WTC11 (cell line): ENCODE results near the gene TMEM151A. TPM values are rescaled to one million over a fixed set of nuclear protein-coding genes. Genes with fewer than 3 reads are reported as not detected.

Experiments used
- ATAC-seq: fragments of 200-7000 bp; cut with Tn5 transposase; 2 replicates; pipeline ENCODE4 v1.10.0; 2021; ENCODE audit warnings: mild to moderate bottlenecking, moderate library complexity
- CTCF ChIA-PET: fragments of 300-600 bp; sonication (Branson Sonifier 250); formaldehyde crosslinking; loops from one replicate; lab custom pipeline; 2021; ENCODE audit warnings: antibody characterized with exemption; lab: Charles Lee
- POLR2A ChIA-PET: fragments of 350-600 bp; sonication (Branson Sonifier 250); formaldehyde crosslinking; loops from one replicate; lab custom pipeline; 2021; ENCODE audit warnings: antibody characterized with exemption; lab: Charles Lee
- DNase-seq: peaks from one replicate; pipeline ENCODE4 v3.0.0; 2021; ENCODE audit warnings: low spot score
- H3K27ac Mint-ChIP-seq: 2 replicates; pipeline ENCODE4 v1.8.0; 2021; ENCODE audit warnings: mixed read lengths
- H3K27me3 Mint-ChIP-seq: 2 replicates; pipeline ENCODE4 v1.8.0; 2021; ENCODE audit warnings: low read depth, mild to moderate bottlenecking, moderate library complexity, mixed read lengths
- H3K36me3 Mint-ChIP-seq: 2 replicates; pipeline ENCODE4 v1.8.0; 2021; ENCODE audit warnings: mixed read lengths
- H3K4me1 Mint-ChIP-seq: 2 replicates; pipeline ENCODE4 v1.8.0; 2022; ENCODE audit warnings: mixed read lengths
- H3K4me3 Mint-ChIP-seq: 2 replicates; pipeline ENCODE4 v1.8.0; 2021; ENCODE audit warnings: mild to moderate bottlenecking, moderate library complexity, mixed read lengths
- H3K9me3 Mint-ChIP-seq: 2 replicates; pipeline ENCODE4 v1.8.0; 2021; ENCODE audit warnings: mixed read lengths
- CBFB ChIP-seq: sonication (generic); formaldehyde crosslinking; IDR thresholded peaks from 2 replicates; pipeline ENCODE4 v1.8.1; 2022; ENCODE audit warnings: mild to moderate bottlenecking, low read depth, missing genetic modification reagents
- CDX4 ChIP-seq: fragments of 250-450 bp; sonication (Bioruptor Pico); IDR thresholded peaks from 2 replicates; pipeline ENCODE4 v1.9.0; 2021; ENCODE audit warnings: moderate library complexity, mild to moderate bottlenecking, inconsistent platforms, borderline replicate concordance
- E2F4 ChIP-seq: sonication (generic); formaldehyde crosslinking; IDR thresholded peaks from 2 replicates; pipeline ENCODE4 v1.8.1; 2022; ENCODE audit warnings: low read depth, mild to moderate bottlenecking, moderate library complexity, missing genetic modification reagents, borderline replicate concordance
- EMX1 ChIP-seq: fragments of 250-450 bp; sonication (Bioruptor Pico); IDR thresholded peaks from 2 replicates; pipeline ENCODE4 v1.8.0; 2021; ENCODE audit warnings: mild to moderate bottlenecking
- ESRRA ChIP-seq: sonication (generic); formaldehyde crosslinking; IDR thresholded peaks from 2 replicates; pipeline ENCODE4 v1.8.1; 2022; ENCODE audit warnings: mild to moderate bottlenecking, missing genetic modification reagents, borderline replicate concordance
- GTF2I ChIP-seq: fragments of 250-450 bp; sonication (Bioruptor Pico); conservative IDR thresholded peaks from 2 replicates; pipeline ENCODE4 v1.4.0; 2021; ENCODE audit warnings: mild to moderate bottlenecking
- IRF2 ChIP-seq: sonication (generic); formaldehyde crosslinking; IDR thresholded peaks from 2 replicates; pipeline ENCODE4 v1.8.0; 2022; ENCODE audit warnings: low read depth, missing genetic modification reagents, borderline replicate concordance
- JUN ChIP-seq: sonication (generic); formaldehyde crosslinking; IDR thresholded peaks from 2 replicates; pipeline ENCODE4 v1.8.0; 2023; ENCODE audit warnings: mild to moderate bottlenecking, missing genetic modification reagents
- MAX ChIP-seq: sonication (generic); formaldehyde crosslinking; IDR thresholded peaks from 2 replicates; pipeline ENCODE4 v1.8.0; 2022; ENCODE audit warnings: mild to moderate bottlenecking, missing genetic modification reagents
- NFE2L1 ChIP-seq: sonication (generic); formaldehyde crosslinking; IDR thresholded peaks from 2 replicates; pipeline ENCODE4 v1.8.1; 2023; ENCODE audit warnings: missing genetic modification reagents
- RELA ChIP-seq: sonication (generic); formaldehyde crosslinking; IDR thresholded peaks from 2 replicates; pipeline ENCODE4 v1.8.1; 2022; ENCODE audit warnings: missing genetic modification reagents, mild to moderate bottlenecking, borderline replicate concordance
- SP1 ChIP-seq: sonication (generic); formaldehyde crosslinking; conservative IDR thresholded peaks from 2 replicates; pipeline ENCODE4 v1.8.1; 2022; ENCODE audit warnings: missing genetic modification reagents
- TEAD4 ChIP-seq: sonication (generic); formaldehyde crosslinking; IDR thresholded peaks from 2 replicates; pipeline ENCODE4 v1.8.0; 2022; ENCODE audit warnings: mild to moderate bottlenecking, missing genetic modification reagents
- ZBTB43 ChIP-seq: sonication (generic); formaldehyde crosslinking; IDR thresholded peaks from 2 replicates; pipeline ENCODE4 v1.8.1; 2023; ENCODE audit warnings: mild to moderate bottlenecking, missing genetic modification reagents
- ZNF532 ChIP-seq: fragments of 250-450 bp; sonication (Bioruptor Pico); IDR thresholded peaks from 2 replicates; pipeline ENCODE4 v1.9.0; 2021; ENCODE audit warnings: mild to moderate bottlenecking, borderline replicate concordance
- total RNA-seq: library from RNA; stranded (reverse); gene quantifications from 3 replicates; pipeline ENCODE4 v1.2.3, GENCODE V29; 2021

The TMEM151A gene
- total RNA-seq, 1 experiment from 2014 or later = 2.2 TPM

GRCh38 chr11:66326261-66327111 is 34.8 kb downstream of the TMEM151A start:
- ATAC-seq (no peak), DNase-seq (no peak)
- no peak overlapping the region for H3K27ac Mint-ChIP-seq
- 0 out of 2 replicates have a peak, but pooled peaks cover 6% of the 10 kb centered on the region for H3K9me3 Mint-ChIP-seq
- no peaks in the 10 kb centered on the region for H3K36me3 Mint-ChIP-seq
- POLR2A ChIA-PET = interaction anchor here (1.4 to 1.6 kb wide), 2 partner anchors 9 to 13 kb away, joined by 4 to 5 read pairs; no protein-coding TSS in a partner anchor
- peaks cover 15% of the 10 kb centered on the region for H3K4me1 Mint-ChIP-seq
- H3K27me3 Mint-ChIP-seq = peaks cover 11% of the 10 kb centered on the region
- TF ChIP-seq CBFB (CRISPR knock-in tag) (no peak), TEAD4 (CRISPR knock-in tag) (no peak), ZBTB43 (CRISPR knock-in tag) (no peak), IRF2 (CRISPR knock-in tag) (no peak), CDX4 (CRISPR knock-in tag) (no peak), ZNF532 (no peak), ESRRA (CRISPR knock-in tag) (no peak), E2F4 (CRISPR knock-in tag) (no peak), GTF2I (CRISPR knock-in tag) (no peak), EMX1 (CRISPR knock-in tag) (no peak), JUN (CRISPR knock-in tag) (no peak), MAX (CRISPR knock-in tag) (no peak), RELA (CRISPR knock-in tag) (no peak), NFE2L1 (CRISPR knock-in tag) (no peak), SP1 (CRISPR knock-in tag) (no peak)
- CTCF ChIA-PET = interaction anchor here (0.6 to 1.6 kb wide), 9 partner anchors 9 to 104 kb away, joined by 3 to 45 read pairs (median 5); partner anchors contain the start of genes CD248, RIN1 and YIF1A
- no peak overlapping the region for H3K4me3 Mint-ChIP-seq
